ENCODE data around the gene RNPEPL1.
"Not testable (repeated sequence)": the region's sequence is repeated elsewhere in the genome, so short reads cannot be mapped to it uniquely, and the experiment has no call there.

Gene RNPEPL1

DNA sequence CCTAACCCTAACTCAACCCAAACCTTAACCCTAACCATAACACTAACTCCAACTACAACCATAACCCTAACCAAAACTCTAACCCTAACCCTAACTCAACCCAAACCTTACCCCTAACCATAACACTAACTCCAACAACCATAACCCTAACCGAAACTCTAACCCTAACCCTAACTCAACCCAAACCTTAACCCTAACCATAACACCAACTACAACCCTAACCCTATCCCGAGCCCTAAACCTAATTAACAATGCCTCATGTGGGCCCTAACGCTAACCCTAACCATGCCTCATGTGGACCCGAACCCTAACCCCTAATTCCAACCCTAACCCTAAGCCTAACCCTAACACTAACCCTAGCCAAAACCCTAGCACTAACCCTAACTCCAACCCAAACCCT is 45.5 kb downstream of the RNPEPL1 start:
- Histone ChIP-seq H3K4me1 (ENCODE audit: control insufficient read depth, insufficient read depth, low read length) (no peaks in the 10 kb centered on the region), H3K9ac (ENCODE audit: low read depth, low read length) (no peak overlapping the region), H3K9me3 (ENCODE audit: control insufficient read depth, insufficient read depth, low read length) (peaks cover 4% of the 10 kb centered on the region), H3K36me3 (ENCODE audit: control insufficient read depth, insufficient read depth, low read length) (no peaks in the 10 kb centered on the region), H3K4me3 (ENCODE audit: low read depth, low read length) (no peak overlapping the region), H3K27me3 (ENCODE audit: control insufficient read depth, insufficient read depth, low read length) (no peaks in the 10 kb centered on the region)

DNA sequence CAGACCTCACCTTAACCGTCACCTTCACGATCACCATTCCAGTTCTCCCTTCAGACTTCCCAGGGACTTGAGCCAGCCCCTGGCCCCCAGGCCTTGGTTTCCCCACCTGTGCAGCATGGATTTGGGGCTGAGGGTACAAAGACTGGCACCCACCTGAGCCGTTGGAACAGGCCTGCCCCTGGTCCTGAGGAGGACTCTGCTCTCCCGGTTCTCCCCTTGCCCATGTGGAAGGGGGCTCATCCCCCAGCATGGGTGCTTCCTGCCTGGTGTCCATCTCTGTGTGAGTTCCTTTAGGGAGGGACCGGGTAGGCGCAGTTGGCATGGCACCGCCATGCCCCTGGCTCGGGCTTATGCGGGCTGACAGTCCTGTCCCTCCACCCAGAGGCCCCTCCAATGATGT is 46.1 kb downstream of the RNPEPL1 start:
- H3K4me1 ChIP-seq (ENCODE audit: control insufficient read depth, insufficient read depth, low read length), result no peaks in the 10 kb centered on the region
- H3K9ac ChIP-seq (ENCODE audit: low read depth, low read length), result no peak overlapping the region
- no peaks in the 10 kb centered on the region for H3K36me3 ChIP-seq (ENCODE audit: control insufficient read depth, insufficient read depth, low read length)
- no peak overlapping the region for H3K4me3 ChIP-seq (ENCODE audit: low read depth, low read length)
- H3K9me3 ChIP-seq (ENCODE audit: control insufficient read depth, insufficient read depth, low read length), result peaks cover 4% of the 10 kb centered on the region
- H3K27me3 ChIP-seq (ENCODE audit: control insufficient read depth, insufficient read depth, low read length), result no peaks in the 10 kb centered on the region

DNA sequence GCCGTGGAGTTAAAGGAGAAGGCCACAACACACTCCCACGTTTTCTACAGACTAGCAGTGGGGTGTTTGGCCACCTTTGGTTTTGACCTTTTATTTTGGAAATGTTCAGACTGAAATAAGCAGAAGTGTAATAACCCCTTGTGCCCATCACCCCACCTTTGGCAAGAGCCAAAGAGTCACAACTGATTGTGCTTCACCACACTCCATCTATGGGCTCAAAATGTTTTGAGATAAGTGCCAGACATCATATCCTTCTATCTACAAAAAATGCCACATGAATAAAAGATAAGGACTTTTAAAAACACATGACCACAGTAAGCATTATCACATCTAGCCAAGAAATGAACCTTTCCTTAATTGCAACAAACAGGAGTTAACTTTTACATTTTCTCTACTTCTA is 47.1 kb downstream of the RNPEPL1 start:
- Histone ChIP-seq H3K9me3 (ENCODE audit: control insufficient read depth, insufficient read depth, low read length) (peaks cover 4% of the 10 kb centered on the region), H3K9ac (ENCODE audit: low read depth, low read length) (no peak overlapping the region), H3K4me1 (ENCODE audit: control insufficient read depth, insufficient read depth, low read length) (no peaks in the 10 kb centered on the region), H3K27me3 (ENCODE audit: control insufficient read depth, insufficient read depth, low read length) (no peaks in the 10 kb centered on the region), H3K36me3 (ENCODE audit: control insufficient read depth, insufficient read depth, low read length) (no peaks in the 10 kb centered on the region), H3K4me3 (ENCODE audit: low read depth, low read length) (no peak overlapping the region)

DNA sequence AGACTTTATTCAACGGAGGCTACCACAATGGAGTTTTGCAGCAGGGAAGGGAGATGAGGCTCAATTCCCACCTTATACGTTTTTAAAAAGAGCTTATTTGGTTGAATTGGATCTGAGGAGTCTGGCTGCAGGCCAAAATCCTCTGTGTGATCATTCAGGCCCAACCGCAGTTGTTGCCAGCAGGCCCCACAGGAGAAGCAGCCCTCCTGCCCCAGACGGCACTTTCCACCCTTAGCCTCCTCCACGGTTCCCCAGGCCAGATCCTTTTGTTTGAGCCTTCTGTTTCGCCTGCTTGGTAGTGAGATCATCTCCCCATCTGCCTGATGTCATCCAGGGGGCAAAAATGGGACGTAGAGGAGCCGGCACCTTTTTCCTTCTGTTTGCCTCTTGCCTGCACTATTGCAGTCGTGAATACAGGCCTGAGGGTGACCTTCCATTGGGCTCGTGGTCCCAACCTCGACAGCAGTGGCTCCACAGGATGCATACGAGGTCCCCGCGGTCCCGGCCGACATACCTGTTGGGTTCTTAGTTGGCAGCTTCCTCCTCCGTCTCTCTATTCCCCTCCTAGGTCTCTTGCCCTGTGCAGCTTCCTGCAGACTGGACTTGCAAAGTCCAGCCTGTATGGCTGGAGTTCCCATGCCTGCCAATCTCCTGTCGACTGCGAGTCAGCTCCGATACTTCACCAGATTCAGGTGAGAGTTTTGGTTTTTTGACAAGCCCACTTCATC is 47.7 kb downstream of the RNPEPL1 start:
- no peaks in the 10 kb centered on the region for H3K36me3 ChIP-seq (ENCODE audit: control insufficient read depth, insufficient read depth, low read length)
- H3K4me1 ChIP-seq (ENCODE audit: control insufficient read depth, insufficient read depth, low read length), result no peaks in the 10 kb centered on the region
- H3K9ac ChIP-seq (ENCODE audit: low read depth, low read length), result no peak overlapping the region
- peaks cover 4% of the 10 kb centered on the region for H3K9me3 ChIP-seq (ENCODE audit: control insufficient read depth, insufficient read depth, low read length)
- no peaks in the 10 kb centered on the region for H3K27me3 ChIP-seq (ENCODE audit: control insufficient read depth, insufficient read depth, low read length)
- no peak overlapping the region for H3K4me3 ChIP-seq (ENCODE audit: low read depth, low read length)

DNA sequence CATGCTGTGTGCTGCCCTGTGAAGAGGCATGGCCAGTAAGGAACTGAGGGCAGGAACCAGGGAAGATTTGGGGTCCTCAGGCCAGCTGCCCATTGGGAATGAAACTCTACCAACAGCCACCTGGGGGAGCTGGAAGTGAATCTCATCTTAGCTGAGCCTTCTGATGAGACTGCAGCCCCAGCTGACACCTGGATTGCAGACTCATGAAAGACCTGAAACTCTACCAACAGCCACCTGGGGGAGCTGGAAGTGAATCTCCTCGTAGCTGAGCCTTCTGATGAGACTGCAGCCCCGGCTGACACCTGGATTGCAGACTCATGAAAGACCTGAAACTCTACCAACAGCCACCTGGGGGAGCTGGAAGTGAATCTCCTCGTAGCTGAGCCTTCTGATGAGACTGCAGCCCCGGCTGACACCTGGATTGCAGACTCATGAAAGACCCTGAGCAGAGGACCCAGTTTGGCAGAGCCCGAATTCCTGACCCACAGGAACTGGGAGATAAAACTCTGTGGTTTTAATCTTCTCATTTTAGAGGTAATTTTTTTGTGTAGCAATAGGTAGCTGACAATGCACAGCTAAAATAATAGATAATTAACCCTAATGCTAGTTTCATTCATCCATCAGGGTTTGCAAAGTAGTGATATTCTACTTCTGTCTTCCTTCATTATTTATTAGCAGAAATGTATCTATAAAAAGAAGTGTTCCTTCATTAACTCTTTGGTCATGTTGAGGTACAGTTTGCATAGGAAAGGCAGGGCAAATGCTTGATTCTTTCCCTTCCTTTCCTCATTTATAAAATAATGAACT is 48.8 kb downstream of the RNPEPL1 start:
- H3K9me3 ChIP-seq (ENCODE audit: control insufficient read depth, insufficient read depth, low read length); H3K27me3 ChIP-seq (ENCODE audit: control insufficient read depth, insufficient read depth, low read length); H3K4me3 ChIP-seq (ENCODE audit: low read depth, low read length); H3K36me3 ChIP-seq (ENCODE audit: control insufficient read depth, insufficient read depth, low read length); H3K9ac ChIP-seq (ENCODE audit: low read depth, low read length); H3K4me1 ChIP-seq (ENCODE audit: control insufficient read depth, insufficient read depth, low read length): not testable (repeated sequence)

DNA sequence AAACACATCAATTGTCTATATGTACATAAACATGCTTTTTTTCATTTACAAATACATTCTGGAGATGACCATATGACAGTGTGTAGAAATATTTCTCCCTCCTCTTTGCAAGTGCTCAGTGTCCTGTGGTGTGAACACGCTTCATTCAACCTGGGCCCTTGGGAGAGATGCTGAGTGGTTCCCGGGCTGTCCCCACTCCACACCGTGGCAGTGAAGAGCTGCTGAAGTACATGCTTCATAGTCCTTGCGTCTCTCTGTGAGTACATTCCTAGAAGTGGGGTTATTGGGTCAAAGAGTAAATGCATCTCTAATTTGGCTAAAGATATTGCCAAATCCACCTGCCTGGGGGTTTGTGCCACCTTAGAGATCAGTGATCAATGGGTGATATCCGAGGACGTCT is 50.5 kb downstream of the RNPEPL1 start:
- no peaks in the 10 kb centered on the region for H3K36me3 ChIP-seq (ENCODE audit: control insufficient read depth, insufficient read depth, low read length)
- H3K4me1 ChIP-seq (ENCODE audit: control insufficient read depth, insufficient read depth, low read length), result no peaks in the 10 kb centered on the region
- no peaks in the 10 kb centered on the region for H3K27me3 ChIP-seq (ENCODE audit: control insufficient read depth, insufficient read depth, low read length)
- no peak overlapping the region for H3K9ac ChIP-seq (ENCODE audit: low read depth, low read length)
- H3K9me3 ChIP-seq (ENCODE audit: control insufficient read depth, insufficient read depth, low read length), result peaks cover 4% of the 10 kb centered on the region
- no peak overlapping the region for H3K4me3 ChIP-seq (ENCODE audit: low read depth, low read length)

DNA sequence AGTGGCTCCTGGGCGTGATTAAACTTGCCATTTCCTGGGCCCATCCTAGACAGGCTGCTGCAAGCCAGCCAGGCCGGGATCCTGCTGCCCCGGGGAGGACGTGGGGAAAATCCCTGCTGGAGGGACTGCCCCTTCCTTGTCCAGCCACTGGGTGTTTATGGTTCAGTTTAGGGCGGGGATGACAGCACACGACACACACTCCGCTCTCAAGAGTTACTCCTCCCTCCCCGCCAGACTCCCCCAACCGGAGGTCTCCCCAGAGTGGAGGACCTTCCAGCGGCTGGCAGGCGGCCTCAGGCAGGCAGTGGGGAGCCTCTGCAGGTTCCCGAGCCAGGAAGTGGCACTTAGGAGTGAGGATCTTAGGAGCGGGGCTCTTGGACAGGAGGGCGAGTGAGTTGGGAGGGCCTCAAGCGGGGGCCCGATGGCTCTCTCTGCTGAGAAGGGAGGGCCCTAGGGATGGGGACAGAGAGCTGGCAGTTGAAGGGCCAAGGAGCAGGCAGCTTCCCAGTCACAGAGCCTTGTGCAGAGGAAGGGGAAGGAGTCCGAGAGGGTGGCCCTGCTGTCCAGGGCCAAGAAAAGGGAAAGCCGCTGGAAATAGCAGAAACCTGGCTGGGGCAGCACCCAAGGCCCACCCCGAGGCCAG is 51.3 kb downstream of the RNPEPL1 start:
- Histone ChIP-seq H3K36me3 (ENCODE audit: control insufficient read depth, insufficient read depth, low read length) (no peaks in the 10 kb centered on the region), H3K4me3 (ENCODE audit: low read depth, low read length) (no peak overlapping the region), H3K9ac (ENCODE audit: low read depth, low read length) (no peak overlapping the region), H3K27me3 (ENCODE audit: control insufficient read depth, insufficient read depth, low read length) (no peaks in the 10 kb centered on the region), H3K4me1 (ENCODE audit: control insufficient read depth, insufficient read depth, low read length) (no peaks in the 10 kb centered on the region), H3K9me3 (ENCODE audit: control insufficient read depth, insufficient read depth, low read length) (peaks cover 4% of the 10 kb centered on the region)

DNA sequence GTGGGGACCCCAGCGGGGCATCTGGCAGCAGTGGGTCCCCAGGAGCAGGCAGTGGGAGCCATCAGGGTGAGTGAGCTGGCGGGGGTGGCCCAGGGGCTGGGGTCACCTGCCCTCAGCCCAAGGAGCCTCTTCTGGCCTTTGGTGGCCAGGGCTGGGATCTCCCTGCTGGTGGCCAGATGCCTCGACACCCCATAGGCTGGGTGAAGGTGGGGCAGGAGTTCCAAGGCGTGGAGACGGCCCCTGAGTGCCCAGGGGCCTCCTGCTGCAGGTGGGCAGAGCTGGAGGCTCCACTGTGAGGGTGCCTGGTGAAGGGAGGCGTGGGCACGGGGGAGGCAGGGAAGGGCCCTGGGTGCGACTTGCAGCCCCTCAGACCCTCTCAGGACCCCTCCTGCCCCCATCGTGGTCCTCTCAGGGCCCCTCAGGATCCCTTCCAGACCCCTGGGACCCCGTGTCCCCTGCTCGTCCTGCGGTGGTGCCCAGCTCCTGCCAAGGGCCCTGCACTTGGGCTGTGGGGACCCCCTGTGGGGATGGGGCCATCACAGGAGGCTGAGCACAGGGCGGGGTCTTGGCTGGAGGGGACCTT is 52.0 kb downstream of the RNPEPL1 start:
- Histone ChIP-seq H3K36me3 (ENCODE audit: control insufficient read depth, insufficient read depth, low read length) (no peaks in the 10 kb centered on the region), H3K9me3 (ENCODE audit: control insufficient read depth, insufficient read depth, low read length) (peaks cover 4% of the 10 kb centered on the region), H3K4me3 (ENCODE audit: low read depth, low read length) (no peak overlapping the region), H3K27me3 (ENCODE audit: control insufficient read depth, insufficient read depth, low read length) (no peaks in the 10 kb centered on the region), H3K4me1 (ENCODE audit: control insufficient read depth, insufficient read depth, low read length) (no peaks in the 10 kb centered on the region), H3K9ac (ENCODE audit: low read depth, low read length) (no peak overlapping the region)

DNA sequence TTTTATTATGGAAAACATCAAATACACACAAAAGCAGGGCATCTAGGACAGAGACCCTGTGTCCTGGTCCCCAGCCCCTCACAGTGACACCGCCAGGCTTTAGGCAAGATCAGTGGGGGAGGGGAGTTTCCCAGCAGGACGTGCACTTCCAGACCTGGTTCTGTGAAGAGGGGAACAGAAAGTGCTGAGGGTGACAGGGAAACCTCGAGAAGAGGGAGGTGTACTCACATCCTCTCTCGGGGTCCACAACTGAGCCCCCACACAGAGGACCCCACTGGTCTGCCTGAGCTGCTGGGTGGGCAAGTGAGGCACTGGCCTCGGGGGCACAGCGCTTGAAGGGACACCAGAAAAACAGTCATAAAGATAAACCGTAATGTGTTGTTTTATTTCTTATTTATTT is 52.6 kb downstream of the RNPEPL1 start:
- Histone ChIP-seq H3K4me1 (ENCODE audit: control insufficient read depth, insufficient read depth, low read length) (no peaks in the 10 kb centered on the region), H3K9me3 (ENCODE audit: control insufficient read depth, insufficient read depth, low read length) (peaks cover 4% of the 10 kb centered on the region), H3K9ac (ENCODE audit: low read depth, low read length) (no peak overlapping the region), H3K36me3 (ENCODE audit: control insufficient read depth, insufficient read depth, low read length) (no peaks in the 10 kb centered on the region), H3K4me3 (ENCODE audit: low read depth, low read length) (no peak overlapping the region), H3K27me3 (ENCODE audit: control insufficient read depth, insufficient read depth, low read length) (no peaks in the 10 kb centered on the region)

DNA sequence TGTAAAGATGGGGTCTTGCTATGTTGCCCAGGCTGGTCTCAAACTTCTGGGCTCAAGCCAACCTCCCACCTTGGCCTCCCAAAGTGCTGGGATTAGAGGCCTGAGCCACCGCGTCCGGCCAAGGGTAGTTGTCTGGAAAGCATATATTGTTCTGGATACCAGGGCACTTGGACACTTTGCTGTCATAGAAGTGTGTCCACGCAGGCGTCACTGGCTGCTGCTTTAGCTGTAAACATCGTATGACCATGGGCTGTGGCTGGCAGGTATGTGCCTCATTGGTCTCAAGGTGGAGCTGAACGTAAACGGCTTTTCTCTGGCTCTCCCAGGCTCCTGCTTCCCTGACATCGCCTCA is 53.8 kb downstream of the RNPEPL1 start:
- Histone ChIP-seq H3K36me3 (ENCODE audit: control insufficient read depth, insufficient read depth, low read length) (no peaks in the 10 kb centered on the region), H3K4me1 (ENCODE audit: control insufficient read depth, insufficient read depth, low read length) (no peaks in the 10 kb centered on the region), H3K9ac (ENCODE audit: low read depth, low read length) (no peak overlapping the region)

DNA sequence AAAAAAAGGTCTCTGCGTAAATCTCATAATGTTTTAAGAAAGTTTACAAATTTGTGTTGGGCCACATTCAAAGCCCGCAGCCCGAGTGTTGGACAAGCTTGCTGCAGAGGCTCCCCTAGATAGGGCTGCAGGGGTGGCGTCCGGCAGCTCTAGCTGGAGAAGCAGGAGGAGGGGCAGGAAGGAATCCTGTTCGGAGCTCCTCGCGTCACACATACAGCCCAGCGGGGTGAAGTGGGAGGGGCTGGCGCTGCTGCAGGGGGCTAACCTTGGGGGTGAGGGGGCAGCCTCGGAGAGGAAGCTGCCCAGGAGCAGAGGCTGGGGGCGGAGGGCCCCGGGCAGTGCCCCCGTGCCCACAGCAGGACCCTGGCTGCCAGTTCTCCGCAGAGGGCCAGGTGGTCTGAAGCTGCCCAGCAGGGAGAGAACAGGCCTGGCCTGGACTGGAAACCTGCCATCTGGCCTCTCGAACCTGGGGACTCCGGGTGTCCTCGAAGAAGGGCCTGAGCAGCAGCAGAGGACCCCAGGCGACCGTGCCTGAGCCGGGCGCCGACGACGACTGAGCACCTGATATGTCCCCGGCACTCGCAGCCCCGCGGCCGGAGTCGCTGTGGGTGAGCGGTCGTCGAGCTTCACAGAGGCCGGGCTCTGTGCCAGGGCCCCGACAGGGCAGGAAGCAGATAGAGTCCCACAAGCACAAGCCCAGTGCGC is 54.4 kb downstream of the RNPEPL1 start:
- H3K4me1 ChIP-seq (ENCODE audit: control insufficient read depth, insufficient read depth, low read length), result no peaks in the 10 kb centered on the region
- no peaks in the 10 kb centered on the region for H3K27me3 ChIP-seq (ENCODE audit: control insufficient read depth, insufficient read depth, low read length)
- H3K4me3 ChIP-seq (ENCODE audit: low read depth, low read length), result no peak overlapping the region
- no peak overlapping the region for H3K9ac ChIP-seq (ENCODE audit: low read depth, low read length)
- H3K36me3 ChIP-seq (ENCODE audit: control insufficient read depth, insufficient read depth, low read length), result no peaks in the 10 kb centered on the region
- H3K9me3 ChIP-seq (ENCODE audit: control insufficient read depth, insufficient read depth, low read length), result no peaks in the 10 kb centered on the region

More for the DNA sequence above, 53.8 kb downstream of the RNPEPL1 start:
- H3K4me3 ChIP-seq (ENCODE audit: low read depth, low read length), result no peak overlapping the region
- no peaks in the 10 kb centered on the region for H3K27me3 ChIP-seq (ENCODE audit: control insufficient read depth, insufficient read depth, low read length)
- H3K9me3 ChIP-seq (ENCODE audit: control insufficient read depth, insufficient read depth, low read length), result no peaks in the 10 kb centered on the region
